ENCODE data around the gene WNT9A.

DNA sequence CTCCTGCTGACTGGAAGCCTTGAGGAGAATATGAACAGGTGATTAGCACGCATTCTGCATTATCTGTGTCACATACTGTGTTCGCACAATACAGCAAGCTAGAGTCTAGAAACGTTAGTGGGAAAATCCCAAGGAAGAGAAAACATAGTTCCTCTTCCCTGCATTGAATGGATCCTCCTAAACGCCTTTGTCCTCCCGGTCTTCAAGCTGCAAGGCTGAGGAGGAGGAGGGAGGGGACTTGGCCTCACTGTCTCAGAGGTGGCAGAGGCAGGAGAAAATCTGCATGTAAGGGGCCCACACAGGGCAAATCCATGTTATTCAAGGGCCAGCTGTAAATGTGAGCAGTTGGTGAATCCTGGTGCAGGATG is 34.4 kb downstream of the WNT9A start:
- TF ChIP-seq POLR2A (IDR thresholded peaks at IDR 0.05), result no peak
- TF ChIP-seq, protein P1, sequence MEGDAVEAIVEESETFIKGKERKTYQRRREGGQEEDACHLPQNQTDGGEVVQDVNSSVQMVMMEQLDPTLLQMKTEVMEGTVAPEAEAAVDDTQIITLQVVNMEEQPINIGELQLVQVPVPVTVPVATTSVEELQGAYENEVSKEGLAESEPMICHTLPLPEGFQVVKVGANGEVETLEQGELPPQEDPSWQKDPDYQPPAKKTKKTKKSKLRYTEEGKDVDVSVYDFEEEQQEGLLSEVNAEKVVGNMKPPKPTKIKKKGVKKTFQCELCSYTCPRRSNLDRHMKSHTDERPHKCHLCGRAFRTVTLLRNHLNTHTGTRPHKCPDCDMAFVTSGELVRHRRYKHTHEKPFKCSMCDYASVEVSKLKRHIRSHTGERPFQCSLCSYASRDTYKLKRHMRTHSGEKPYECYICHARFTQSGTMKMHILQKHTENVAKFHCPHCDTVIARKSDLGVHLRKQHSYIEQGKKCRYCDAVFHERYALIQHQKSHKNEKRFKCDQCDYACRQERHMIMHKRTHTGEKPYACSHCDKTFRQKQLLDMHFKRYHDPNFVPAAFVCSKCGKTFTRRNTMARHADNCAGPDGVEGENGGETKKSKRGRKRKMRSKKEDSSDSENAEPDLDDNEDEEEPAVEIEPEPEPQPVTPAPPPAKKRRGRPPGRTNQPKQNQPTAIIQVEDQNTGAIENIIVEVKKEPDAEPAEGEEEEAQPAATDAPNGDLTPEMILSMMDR (IDR thresholded peaks at IDR 0.05), result no peak
